ENCODE results near the gene SLFN12. TPM values are rescaled to one million over a fixed set of nuclear protein-coding genes. Genes with fewer than 3 reads are reported as not detected.

The SLFN12 gene
- total RNA-seq, 1 experiment from 2014 or later, result 13.2 TPM

DNA sequence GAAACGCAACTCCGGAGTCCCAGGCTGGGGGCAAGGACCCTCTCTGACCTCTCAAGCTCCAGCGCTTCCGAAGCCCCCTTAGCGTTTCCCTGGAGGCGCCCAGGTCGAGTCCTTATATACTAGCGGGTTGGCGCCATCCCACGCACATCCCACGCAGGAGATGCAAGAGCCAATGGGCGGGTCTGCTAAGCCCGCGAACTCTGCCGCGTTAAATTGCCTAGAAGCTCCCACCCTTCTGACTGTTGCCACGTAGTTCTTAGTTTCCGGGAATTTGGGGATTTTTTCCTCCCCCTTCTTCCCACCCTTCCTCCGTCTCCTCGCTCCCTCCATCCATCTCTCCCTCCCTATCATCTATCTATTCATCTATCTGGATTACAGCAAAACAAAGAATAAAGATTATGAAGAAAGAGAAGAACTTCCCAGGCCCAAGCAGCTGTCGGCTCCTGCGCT is 58.7 kb downstream of the SLFN12 start, which contains the start of gene SLFN11:
Gene SLFN11 (minus strand): TSS at position 88 of the 450 bp plus-strand sequence. CDS start 9,814 bp downstream, outside the sequence.
- TF ChIP-seq, protein P1, sequence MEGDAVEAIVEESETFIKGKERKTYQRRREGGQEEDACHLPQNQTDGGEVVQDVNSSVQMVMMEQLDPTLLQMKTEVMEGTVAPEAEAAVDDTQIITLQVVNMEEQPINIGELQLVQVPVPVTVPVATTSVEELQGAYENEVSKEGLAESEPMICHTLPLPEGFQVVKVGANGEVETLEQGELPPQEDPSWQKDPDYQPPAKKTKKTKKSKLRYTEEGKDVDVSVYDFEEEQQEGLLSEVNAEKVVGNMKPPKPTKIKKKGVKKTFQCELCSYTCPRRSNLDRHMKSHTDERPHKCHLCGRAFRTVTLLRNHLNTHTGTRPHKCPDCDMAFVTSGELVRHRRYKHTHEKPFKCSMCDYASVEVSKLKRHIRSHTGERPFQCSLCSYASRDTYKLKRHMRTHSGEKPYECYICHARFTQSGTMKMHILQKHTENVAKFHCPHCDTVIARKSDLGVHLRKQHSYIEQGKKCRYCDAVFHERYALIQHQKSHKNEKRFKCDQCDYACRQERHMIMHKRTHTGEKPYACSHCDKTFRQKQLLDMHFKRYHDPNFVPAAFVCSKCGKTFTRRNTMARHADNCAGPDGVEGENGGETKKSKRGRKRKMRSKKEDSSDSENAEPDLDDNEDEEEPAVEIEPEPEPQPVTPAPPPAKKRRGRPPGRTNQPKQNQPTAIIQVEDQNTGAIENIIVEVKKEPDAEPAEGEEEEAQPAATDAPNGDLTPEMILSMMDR (conservative IDR thresholded peaks at IDR 0.05; ENCODE audit: low read depth, low read length), result no peak
- no peak for TF ChIP-seq EZH2 (IDR thresholded peaks at IDR 0.05; ENCODE audit: borderline replicate concordance, low read depth, low read length, poor library complexity, severe bottlenecking)
- H3K4me3 ChIP-seq (ENCODE audit: low read depth, low read length, poor library complexity, severe bottlenecking), result peak within 1 kb of the TSS; percentile 75
- POLR2A ChIA-PET (ENCODE audit: low non-redundant PET), result interaction anchor here (0.6 to 0.9 kb wide), 3 partner anchors 15 to 161 kb away, joined by 3 to 4 read pairs (median 3); no protein-coding TSS in a partner anchor
- peak; percentile 93 for DNase-seq (ENCODE audit: low spot score)
- intact Hi-C loops (cut with micrococcal nuclease; ENCODE audit: unreplicated experiment), result loop anchor here (5.0 kb wide), 1 partner anchor 159 kb away; no protein-coding TSS in a partner anchor
- H3K27ac ChIP-seq (ENCODE audit: low read depth, low read length, poor library complexity, severe bottlenecking), result peak within 1 kb of the TSS; percentile 98
- H3K36me3 ChIP-seq (ENCODE audit: insufficient read depth, low read length, poor library complexity, severe bottlenecking), result peaks cover 19% of the 10 kb centered on the region
- no peaks in the 10 kb centered on the region for H3K27me3 ChIP-seq (replicated peaks; ENCODE audit: insufficient read depth, low read depth, low read length, poor library complexity)
- H3K9me3 ChIP-seq (ENCODE audit: low read depth, low read length, poor library complexity, severe bottlenecking), result peaks cover 4% of the 10 kb centered on the region
- CTCF ChIA-PET, result no interaction called here
- BruUV-seq (replicated peaks), result no TSS peak
- peaks cover 6% of the 10 kb centered on the region for H3K4me1 ChIP-seq (ENCODE audit: insufficient read depth, low read length, poor library complexity, severe bottlenecking)

DNA sequence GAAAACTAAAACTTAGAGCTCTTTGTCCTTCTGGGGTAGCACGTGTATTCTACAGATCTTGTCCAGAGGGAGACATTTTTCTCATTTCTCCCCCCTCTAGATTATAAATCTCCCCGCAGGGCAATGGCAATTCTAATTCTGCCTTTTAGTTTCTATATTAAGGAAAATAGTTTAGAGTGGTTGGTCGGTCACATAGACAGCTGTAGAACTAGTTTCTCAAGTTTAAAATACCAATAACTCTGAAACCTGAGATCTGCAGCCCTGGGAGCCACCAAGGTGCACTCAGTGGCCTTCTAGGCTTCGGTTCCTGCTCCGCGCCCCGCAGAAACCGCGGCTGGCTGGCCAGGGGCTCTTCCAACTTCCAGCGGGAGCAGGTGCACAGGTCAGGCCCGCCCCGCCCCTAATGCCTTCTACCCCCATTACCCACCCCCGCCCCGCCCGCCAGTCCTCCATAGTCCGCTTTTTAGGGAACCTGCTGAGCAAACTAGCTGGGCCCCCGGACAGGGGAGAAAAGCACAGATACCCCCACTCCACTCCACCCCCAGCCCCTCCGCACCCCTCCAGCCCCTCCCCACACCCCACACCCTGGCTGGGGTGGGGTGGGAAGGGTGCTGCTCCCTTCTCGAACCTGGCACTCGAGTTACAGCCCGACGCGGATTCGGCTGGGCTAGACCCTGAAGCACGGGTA is 59.3 kb downstream of the SLFN12 start:
- Histone ChIP-seq H3K9me3 (ENCODE audit: low read depth, low read length, poor library complexity, severe bottlenecking) (peaks cover 4% of the 10 kb centered on the region), H3K27ac (ENCODE audit: low read depth, low read length, poor library complexity, severe bottlenecking) (peak overlapping the region; percentile 98), H3K4me3 (ENCODE audit: low read depth, low read length, poor library complexity, severe bottlenecking) (peak overlapping the region; percentile 75), H3K36me3 (ENCODE audit: insufficient read depth, low read length, poor library complexity, severe bottlenecking) (peaks cover 23% of the 10 kb centered on the region), H3K27me3 (replicated peaks; ENCODE audit: insufficient read depth, low read depth, low read length, poor library complexity) (no peaks in the 10 kb centered on the region), H3K4me1 (ENCODE audit: insufficient read depth, low read length, poor library complexity, severe bottlenecking) (peaks cover 6% of the 10 kb centered on the region)
- peak; percentile 27 for DNase-seq (ENCODE audit: low spot score)
- BruUV-seq (replicated peaks), result TSS peak; percentile 62
- POLR2A ChIA-PET (ENCODE audit: low non-redundant PET), result interaction anchor here (0.7 to 1.2 kb wide), 3 partner anchors 15 to 150 kb away, joined by 3 to 6 read pairs (median 4); no protein-coding TSS in a partner anchor
- CTCF ChIA-PET, result no interaction called here
- TF ChIP-seq, protein P1 (conservative IDR thresholded peaks at IDR 0.05; ENCODE audit: low read depth, low read length), result no peak
- no peak for TF ChIP-seq EZH2 (IDR thresholded peaks at IDR 0.05; ENCODE audit: borderline replicate concordance, low read depth, low read length, poor library complexity, severe bottlenecking)
- intact Hi-C loops (cut with micrococcal nuclease; ENCODE audit: unreplicated experiment), result loop anchor here (5.0 kb wide), 1 partner anchor 159 kb away; no protein-coding TSS in a partner anchor

DNA sequence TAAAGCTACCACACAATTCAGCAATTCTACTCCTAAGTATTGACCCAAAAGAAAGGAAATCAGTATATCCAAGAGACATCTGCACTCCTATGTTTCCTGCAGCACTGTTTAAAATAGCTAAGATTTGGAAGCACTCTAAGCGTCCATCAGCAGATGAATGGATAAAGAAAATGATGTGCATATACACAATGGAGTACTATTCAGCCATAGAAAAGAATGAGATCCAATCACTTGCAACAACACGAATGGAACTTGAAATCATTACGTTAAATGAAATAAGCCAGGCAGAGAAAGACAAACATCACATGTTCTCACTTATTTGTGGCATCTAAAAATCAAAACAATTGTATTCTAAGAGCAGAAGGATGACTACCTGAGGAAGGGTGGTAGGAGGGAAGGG is 60.4 kb downstream of the SLFN12 start:
- peaks cover 34% of the 10 kb centered on the region for H3K36me3 ChIP-seq (ENCODE audit: insufficient read depth, low read length, poor library complexity, severe bottlenecking)
- no peak for DNase-seq (ENCODE audit: low spot score)
- H3K9me3 ChIP-seq (ENCODE audit: low read depth, low read length, poor library complexity, severe bottlenecking), result peaks cover 4% of the 10 kb centered on the region
- H3K4me3 ChIP-seq (ENCODE audit: low read depth, low read length, poor library complexity, severe bottlenecking), result peak overlapping the region; percentile 75
- TF ChIP-seq, protein P1 (conservative IDR thresholded peaks at IDR 0.05; ENCODE audit: low read depth, low read length), result no peak
- TF ChIP-seq EZH2 (IDR thresholded peaks at IDR 0.05; ENCODE audit: borderline replicate concordance, low read depth, low read length, poor library complexity, severe bottlenecking), result no peak
- BruUV-seq (replicated peaks), result no TSS peak
- intact Hi-C loops (cut with micrococcal nuclease; ENCODE audit: unreplicated experiment), result loop anchor here (5.0 kb wide), 1 partner anchor 160 kb away; no protein-coding TSS in a partner anchor
- peaks cover 6% of the 10 kb centered on the region for H3K4me1 ChIP-seq (ENCODE audit: insufficient read depth, low read length, poor library complexity, severe bottlenecking)
- no peaks in the 10 kb centered on the region for H3K27me3 ChIP-seq (replicated peaks; ENCODE audit: insufficient read depth, low read depth, low read length, poor library complexity)
- POLR2A ChIA-PET (ENCODE audit: low non-redundant PET), result interaction anchor here (1.2 kb wide), 1 partner anchor 151 kb away, joined by 6 read pairs; no protein-coding TSS in a partner anchor
- H3K27ac ChIP-seq (ENCODE audit: low read depth, low read length, poor library complexity, severe bottlenecking), result no peak overlapping the region
- CTCF ChIA-PET, result no interaction called here
